ENCODE results near the gene NCCRP1. TPM values are rescaled to one million over a fixed set of nuclear protein-coding genes. Genes with fewer than 3 reads are reported as not detected.

The NCCRP1 gene
- total RNA-seq, 4 donors from 2014 or later, result 0.46 TPM; not detected in 3

DNA sequence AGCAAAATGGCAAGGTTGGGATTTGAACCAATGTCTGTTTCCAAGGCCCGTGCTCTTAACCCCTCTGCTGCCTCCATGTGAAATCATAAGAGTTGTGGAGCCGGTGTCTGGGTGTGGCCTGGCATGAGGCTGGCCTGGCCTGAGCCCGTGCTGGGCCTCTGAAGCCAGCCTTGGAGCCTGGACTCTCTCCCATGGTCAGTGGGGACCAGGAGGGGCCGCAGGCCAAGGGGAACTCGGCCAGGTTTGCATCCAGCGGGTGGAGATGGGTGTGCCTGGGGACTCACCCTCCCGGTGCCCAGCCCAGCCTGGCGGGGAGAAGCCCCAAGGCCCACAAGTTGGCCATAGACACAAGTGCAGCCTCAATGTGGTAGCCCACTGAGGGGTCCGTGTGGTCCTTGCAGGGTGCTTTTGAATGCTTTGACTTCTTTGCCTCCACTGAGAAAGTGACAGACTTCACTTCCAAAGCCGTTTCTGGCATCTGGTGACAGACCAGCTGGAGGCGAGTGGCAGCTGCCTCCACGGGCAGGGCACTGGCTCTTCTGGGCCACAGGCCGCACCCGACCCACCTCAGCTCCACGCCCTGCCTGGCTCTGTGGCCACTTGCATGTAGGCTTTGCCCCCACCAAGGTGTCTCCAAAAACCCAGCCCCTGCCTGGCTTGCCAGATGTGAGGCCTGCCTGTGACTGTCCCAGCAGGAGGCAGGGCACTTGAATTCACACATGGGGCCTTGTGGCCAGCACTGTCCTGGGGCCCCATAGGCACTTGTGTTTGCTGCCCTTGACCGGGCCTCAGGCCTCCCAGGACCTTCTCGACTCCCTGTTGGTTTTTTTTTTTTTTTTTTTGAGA lies 26.2 kb upstream of the NCCRP1 start:
- DNase-seq (ENCODE audit: low spot score) (no peak), ATAC-seq (ENCODE audit: low FRiP score) (no peak)

DNA sequence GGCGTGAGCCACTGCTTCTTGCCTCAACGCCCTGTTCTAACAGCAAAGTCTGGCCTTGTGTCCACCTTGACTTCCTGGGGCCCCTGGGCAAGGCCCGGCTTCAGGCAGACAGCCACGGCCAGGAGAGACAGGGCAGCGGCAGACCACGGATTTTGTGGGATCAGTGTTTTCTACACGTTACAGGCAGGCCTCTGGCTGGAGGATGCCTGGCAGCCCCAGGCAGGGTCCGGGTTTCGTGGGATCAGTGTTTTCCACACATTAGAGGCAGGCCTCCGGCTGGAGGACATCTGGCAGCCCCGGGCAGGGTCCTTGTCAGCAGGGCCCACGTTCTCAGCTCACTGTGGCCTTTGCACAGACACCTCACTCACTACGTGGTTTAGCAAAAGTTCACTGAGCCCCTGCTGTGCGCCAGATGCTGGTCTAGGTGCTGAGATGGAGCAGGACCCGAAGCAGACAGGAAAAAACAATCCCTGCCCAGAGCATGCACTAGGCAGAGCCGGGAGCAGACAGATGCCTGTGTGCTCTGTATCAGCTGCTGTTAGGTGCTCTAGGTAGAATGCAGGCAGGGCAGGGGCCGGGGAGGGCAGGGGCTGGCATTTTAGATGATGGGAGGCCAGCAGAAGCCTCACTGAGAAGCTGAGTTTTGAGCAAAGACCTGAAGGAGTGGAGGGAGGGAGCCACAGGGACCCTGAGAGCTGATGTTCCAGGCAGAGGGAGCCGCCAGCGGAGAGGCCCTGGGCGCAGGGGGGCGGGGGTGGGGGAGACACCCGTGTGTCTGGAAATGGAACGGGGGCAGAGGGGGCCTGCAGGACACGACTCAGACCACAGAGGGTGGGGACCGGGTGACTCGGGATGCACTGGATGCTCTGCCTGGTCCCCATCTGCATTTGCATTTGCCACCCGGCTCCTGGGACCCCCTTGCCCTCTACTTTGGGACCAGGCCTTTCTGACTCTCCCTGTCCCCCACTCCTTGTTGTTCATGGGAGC lies 25.0 kb upstream of the NCCRP1 start:
- no peak for ATAC-seq (ENCODE audit: low FRiP score)
- TF ChIP-seq, protein P1, sequence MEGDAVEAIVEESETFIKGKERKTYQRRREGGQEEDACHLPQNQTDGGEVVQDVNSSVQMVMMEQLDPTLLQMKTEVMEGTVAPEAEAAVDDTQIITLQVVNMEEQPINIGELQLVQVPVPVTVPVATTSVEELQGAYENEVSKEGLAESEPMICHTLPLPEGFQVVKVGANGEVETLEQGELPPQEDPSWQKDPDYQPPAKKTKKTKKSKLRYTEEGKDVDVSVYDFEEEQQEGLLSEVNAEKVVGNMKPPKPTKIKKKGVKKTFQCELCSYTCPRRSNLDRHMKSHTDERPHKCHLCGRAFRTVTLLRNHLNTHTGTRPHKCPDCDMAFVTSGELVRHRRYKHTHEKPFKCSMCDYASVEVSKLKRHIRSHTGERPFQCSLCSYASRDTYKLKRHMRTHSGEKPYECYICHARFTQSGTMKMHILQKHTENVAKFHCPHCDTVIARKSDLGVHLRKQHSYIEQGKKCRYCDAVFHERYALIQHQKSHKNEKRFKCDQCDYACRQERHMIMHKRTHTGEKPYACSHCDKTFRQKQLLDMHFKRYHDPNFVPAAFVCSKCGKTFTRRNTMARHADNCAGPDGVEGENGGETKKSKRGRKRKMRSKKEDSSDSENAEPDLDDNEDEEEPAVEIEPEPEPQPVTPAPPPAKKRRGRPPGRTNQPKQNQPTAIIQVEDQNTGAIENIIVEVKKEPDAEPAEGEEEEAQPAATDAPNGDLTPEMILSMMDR (IDR thresholded peaks at IDR 0.05), result no peak
- no peak for DNase-seq (ENCODE audit: low spot score)

More for the DNA sequence above, 26.2 kb upstream of the NCCRP1 start:
- TF ChIP-seq, protein P1 (IDR thresholded peaks at IDR 0.05), result no peak

DNA sequence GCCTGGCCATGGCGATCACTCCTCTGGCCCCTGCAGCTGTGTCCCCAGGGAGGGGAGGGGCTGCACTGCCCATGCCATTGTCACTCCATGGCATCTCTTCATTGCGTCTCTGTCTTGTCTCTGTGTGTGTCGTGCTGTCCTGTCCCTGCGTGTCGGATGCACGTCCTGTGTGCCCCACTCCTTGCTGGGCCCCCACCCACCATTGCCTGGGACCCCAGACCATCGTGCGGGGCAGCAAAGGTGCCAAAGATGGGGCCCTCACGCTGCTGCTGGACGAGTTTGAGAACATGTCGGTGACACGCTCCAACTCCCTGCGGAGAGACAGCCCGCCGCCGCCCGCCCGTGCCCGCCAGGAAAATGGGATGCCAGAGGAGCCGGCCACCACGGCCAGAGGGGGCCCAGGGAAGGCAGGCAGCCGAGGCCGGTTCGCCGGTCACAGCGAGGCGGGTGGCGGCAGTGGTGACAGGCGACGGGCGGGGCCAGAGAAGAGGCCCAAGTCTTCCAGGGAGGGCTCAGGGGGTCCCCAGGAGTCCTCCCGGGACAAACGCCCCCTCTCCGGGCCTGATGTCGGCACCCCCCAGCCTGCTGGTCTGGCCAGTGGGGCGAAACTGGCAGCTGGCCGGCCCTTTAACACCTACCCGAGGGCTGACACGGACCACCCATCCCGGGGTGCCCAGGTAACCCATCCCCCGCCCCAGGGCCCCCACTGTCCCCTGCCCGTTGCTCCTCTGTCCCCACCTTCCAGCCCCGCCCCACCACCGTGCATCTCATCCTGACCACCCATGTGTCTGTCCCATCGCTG lies 23.9 kb upstream of the NCCRP1 start:
- TF ChIP-seq, protein P1 (IDR thresholded peaks at IDR 0.05), result no peak
- DNase-seq (ENCODE audit: low spot score) (no peak), ATAC-seq (ENCODE audit: low FRiP score) (no peak)

DNA sequence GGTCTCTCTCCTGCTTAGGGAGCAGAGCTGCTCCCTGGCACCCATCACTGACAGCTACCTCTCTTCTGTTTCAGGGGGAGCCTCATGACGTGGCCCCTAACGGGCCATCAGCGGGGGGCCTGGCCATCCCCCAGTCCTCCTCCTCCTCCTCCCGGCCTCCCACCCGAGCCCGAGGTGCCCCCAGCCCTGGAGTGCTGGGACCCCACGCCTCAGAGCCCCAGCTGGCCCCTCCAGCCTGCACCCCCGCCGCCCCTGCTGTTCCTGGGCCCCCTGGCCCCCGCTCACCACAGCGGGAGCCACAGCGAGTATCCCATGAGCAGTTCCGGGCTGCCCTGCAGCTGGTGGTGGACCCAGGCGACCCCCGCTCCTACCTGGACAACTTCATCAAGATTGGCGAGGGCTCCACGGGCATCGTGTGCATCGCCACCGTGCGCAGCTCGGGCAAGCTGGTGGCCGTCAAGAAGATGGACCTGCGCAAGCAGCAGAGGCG lies 23.2 kb upstream of the NCCRP1 start:
- TF ChIP-seq, protein P1 (IDR thresholded peaks at IDR 0.05), result no peak
- no peak for DNase-seq (ENCODE audit: low spot score)
- no peak for ATAC-seq (ENCODE audit: low FRiP score)

DNA sequence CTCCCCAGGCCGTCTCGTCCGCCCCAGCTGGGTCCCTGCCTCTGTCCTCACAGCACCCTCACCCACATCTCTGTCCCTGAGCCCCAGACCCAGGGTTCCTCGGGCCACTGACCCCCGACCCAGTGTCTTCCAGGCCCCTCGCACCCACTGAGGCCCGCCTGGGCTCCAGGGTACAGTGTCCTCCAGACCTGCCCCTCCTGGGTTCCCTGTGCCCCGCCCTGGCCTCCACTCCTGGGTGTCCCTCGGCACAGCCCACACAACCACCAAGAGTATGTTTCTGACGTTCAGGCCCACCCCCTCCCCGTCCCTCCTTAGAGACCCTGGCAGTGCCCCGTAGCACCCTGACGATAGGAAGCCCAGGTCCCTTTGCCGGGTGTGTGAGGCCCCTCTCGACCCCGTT lies 22.6 kb upstream of the NCCRP1 start:
- TF ChIP-seq, protein P1 (IDR thresholded peaks at IDR 0.05), result no peak
- no peak for DNase-seq (ENCODE audit: low spot score)
- no peak for ATAC-seq (ENCODE audit: low FRiP score)
